ENCODE measurements around the gene CAPRIN1.
A peak's percentile ranks its signal among the peaks of the same experiment; 100 is the strongest.
"Not testable (repeated sequence)": the region's sequence is repeated elsewhere in the genome, so short reads cannot be mapped to it uniquely, and the experiment has no call there.

CAPRIN1 gene

DNA sequence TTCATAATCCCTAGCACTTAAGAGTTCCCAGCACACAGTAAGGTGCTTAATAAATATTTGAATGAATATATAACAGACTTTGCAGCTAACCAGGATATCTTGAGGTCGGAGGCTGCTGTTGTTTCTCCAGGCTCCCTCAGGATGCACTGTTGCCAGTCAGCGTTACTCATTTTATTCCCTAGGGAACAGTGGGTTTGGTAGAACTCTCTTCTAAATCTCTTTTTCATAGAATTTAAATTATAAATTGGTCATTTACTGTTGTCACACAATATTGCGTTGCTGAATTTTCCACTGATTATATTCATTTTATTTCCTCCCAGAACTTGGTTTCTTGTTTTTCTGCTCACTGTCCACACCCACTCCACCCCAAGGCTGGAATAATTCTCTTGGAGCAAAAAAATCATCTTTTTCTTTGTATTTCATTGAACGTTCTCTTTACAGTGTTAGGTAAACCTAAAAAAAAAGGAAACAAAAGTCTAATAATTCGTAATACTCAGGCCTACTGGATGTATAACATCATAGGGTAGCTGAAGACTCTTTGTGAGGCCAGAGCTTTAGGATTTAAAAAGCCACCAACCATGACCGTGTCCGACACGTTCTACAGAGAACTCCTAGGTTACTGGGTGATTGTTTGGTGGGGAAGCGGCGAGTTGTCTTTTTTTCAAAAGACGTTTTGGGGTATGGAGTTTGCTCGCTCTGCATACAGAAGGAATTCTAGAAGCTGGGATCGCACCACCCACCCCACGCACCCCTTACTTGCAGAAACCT, 766 bp upstream of the CAPRIN1 start:
- no peak for DNase-seq (ENCODE audit: low read depth)

DNA sequence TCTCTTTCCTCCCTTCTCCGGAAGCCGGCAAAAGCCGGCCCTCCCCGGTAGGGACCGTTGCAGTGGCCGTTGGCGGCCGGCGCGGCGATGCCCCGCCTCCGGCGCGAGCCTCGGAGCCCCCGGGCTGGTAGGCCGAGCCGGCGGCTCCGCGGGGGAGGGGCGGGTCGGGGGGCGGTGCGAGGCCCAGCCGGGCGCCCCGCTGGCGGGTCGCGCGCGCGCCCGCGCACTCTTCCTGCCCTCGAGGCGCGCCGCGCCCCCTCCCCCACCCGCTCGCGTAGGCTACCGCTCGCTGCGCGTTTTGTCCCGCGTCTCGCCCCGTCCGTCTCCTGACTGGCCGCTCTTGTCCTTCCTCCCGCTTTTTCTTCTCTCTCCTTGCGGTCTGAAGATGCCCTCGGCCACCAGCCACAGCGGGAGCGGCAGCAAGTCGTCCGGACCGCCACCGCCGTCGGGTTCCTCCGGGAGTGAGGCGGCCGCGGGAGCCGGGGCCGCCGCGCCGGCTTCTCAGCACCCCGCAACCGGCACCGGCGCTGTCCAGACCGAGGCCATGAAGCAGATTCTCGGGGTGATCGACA, 591 bp downstream of the CAPRIN1 start:
- peak; percentile 87 for DNase-seq (ENCODE audit: low read depth)

DNA sequence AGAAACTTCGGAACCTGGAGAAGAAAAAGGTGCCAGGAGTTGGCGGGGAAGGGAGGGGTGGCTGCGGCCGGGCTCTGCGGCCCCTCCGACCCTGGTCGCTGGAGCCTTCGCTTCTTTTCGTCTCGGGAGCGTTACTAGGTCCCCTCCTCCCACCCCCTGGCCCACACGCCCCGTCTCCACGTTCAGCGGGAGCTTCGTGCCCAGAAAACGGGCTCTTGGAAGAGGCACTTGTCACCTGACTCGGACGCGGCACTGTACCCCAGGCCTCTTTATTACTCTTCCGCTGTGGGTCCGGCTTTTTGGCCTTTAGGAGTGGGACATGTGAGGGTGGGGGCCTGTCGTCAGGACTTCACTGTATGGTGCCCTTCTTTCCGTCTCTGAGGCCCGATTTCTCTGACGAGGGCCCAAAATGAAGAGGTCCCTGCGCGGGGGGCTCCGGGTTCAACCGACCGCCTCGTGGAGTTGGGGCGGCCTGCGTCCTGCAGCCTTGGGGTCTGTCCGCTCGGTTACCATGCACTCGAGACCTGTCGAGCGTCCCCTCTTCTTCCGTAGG, 1.2 kb downstream of the CAPRIN1 start:
- peak; percentile 8 for DNase-seq (ENCODE audit: low read depth)

- peak; percentile 72 for DNase-seq (ENCODE audit: low read depth)
Measured at GRCh38 chr11:34053161-34053686, 1.7 kb downstream of the CAPRIN1 start.

- not testable (repeated sequence) for DNase-seq (ENCODE audit: low read depth)
Measured at GRCh38 chr11:34054351-34054750, 2.8 kb downstream of the CAPRIN1 start.

DNA sequence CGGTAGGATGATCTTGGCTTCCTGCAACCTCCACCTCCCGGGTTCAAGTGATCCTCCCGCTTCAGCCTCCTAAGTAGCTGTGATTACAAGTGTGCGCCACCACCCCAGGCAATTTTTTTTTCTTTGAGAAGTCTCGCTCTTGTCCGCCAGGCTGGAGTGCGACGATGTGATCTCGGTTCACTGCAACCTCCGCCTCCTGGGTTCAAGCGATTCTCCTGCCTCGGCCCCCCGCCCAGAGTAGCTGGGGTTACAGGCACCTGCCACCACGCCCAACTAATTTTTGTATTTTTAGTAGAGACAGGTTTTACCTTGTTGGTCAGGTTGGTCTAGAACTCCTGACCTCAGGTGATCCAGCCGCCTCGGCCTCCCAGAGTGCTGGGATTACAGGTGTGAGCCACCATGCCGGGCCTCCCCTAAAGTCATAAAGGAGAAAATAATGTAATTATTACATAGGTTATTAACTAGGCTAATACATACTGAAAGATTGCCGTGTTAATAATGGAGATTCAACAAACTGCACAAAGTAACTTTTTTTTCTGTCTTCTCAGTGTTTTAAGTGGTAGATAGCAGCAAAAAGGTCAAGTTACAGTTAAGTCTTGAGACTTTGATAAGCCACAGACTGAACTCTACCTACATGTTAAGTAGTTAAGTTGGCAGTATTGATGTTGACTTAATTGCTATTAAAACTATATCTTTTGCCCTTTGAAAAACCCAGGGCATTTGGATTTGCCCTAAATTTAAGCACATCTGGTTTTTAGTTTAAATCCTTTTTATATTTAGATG, 3.9 kb downstream of the CAPRIN1 start:
- DNase-seq (ENCODE audit: low read depth), result no peak

- no peak for DNase-seq (ENCODE audit: low read depth)
Measured at GRCh38 chr11:34056672-34057071, 5.1 kb downstream of the CAPRIN1 start.

GRCh38 chr11:34063061-34063795, 11.7 kb downstream of the CAPRIN1 start:
- no peak for DNase-seq (ENCODE audit: low read depth)

GRCh38 chr11:34064291-34064690, 12.8 kb downstream of the CAPRIN1 start:
- DNase-seq (ENCODE audit: low read depth), result no peak

DNA sequence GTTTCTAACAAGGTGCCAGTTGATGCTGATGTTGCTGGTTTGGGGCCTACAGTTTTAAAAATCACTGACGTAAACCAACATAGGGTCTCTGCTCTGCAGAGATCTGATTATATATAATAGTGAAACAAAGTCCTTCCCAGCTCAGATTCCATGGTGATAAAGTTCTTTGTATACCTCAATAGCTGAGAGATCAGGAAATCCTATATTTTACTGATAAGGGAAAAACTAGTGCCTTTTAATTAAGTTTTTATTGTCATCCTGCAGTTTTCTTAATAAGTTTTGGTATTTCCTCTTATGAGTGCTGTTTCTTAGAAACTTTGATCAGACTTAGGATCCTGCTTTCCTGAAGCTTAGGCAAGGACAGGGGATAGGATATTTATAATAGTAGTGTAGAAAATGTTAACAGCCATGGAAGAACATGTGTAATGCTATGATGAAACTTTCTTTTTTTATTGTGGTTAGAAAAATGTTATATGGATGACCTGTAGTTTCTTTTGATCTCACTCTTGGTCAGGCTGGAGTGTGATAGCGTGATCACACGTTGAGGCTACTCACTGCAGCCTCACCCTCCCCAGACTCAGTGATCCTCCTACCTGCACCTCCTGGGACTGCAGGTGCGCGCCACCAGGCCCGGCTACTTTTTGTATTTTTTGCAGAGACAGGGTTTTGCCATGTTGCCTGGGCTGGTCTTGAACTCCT, 14.1 kb downstream of the CAPRIN1 start:
- DNase-seq (ENCODE audit: low read depth), result no peak

GRCh38 chr11:34066766-34067165, 15.2 kb downstream of the CAPRIN1 start:
- not testable (repeated sequence) for DNase-seq (ENCODE audit: low read depth)

GRCh38 chr11:34067383-34068065, 16.0 kb downstream of the CAPRIN1 start:
- no peak for DNase-seq (ENCODE audit: low read depth)

DNA sequence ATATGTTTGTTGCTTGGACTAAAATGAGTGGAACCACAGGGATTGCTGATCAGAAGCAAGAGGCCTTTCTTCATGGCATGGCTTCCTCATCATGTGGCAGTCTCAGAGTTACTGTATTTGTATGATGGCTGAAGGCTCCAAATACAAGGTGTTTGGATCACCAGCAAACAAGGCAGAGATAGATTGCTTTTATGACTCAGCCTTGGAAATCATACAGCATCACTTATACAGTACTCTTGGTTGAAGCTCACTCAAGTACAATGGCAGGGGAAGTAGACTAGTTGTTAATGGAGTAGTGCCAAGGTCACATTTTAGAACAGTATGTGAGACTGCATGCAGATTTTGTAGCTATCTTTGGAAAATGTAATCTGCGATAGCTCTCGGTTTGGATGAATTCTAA, 16.6 kb downstream of the CAPRIN1 start:
- DNase-seq (ENCODE audit: low read depth), result no peak

DNA sequence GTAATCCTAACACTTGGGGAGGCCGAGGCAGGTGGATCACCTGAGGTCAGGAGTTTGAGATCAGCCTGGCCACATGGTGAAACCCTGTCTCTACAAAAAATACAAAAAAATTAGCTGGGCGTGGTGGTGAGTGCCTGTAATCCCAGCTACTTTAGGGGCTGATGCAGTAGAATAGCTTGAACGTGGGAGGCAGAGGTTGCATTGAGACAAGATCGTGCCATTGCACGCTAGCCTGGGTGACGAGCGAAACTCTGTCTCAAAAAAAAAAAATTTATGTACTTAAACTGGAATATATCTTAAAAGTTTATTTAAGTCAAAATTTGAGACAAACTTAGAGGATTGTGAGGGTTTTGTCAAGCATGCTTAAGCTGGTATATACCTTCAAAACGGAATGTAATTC, 19.8 kb downstream of the CAPRIN1 start:
- not testable (repeated sequence) for DNase-seq (ENCODE audit: low read depth)

DNA sequence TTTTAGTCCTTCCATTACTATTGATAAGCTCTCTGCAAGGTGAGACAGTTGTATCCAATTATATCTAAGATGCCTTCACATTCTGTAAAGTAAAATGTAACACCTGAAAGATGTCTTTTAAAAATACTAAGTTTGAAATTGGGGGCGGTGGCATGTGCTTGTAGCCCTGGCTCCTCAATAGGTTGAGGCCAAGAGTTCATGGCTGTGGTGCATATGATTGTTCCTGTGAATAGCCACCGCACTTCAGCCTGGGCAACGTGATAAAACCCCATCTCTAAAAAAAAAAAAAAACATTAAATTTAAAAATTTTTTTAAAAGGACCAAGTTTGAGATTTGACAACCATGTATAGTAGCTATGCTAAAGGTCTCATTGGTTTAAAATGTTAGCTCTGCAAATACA, 20.5 kb downstream of the CAPRIN1 start:
- DNase-seq (ENCODE audit: low read depth), result no peak

- DNase-seq (ENCODE audit: low read depth), result no peak
Measured at GRCh38 chr11:34072832-34073231, 21.3 kb downstream of the CAPRIN1 start.

DNA sequence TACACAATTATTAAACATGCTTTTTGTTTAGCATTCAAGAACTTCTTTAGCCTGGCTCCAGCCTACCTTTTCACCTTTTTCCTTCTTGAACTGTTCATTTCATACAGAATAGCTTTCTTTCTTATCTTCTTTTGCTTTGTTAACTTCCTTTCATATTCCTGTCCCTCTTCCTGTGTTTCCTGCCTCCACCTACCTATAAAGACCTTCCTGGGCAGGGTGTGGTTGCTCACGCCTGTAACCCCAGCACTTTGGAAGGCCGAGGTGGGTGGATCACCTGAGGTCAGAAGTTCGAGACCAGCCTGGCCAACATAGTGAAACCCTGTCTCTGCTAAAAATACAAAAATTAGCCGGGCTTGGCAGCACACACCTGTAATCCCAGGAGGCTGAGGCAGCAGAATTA, 22.9 kb downstream of the CAPRIN1 start:
- DNase-seq (ENCODE audit: low read depth), result no peak

DNA sequence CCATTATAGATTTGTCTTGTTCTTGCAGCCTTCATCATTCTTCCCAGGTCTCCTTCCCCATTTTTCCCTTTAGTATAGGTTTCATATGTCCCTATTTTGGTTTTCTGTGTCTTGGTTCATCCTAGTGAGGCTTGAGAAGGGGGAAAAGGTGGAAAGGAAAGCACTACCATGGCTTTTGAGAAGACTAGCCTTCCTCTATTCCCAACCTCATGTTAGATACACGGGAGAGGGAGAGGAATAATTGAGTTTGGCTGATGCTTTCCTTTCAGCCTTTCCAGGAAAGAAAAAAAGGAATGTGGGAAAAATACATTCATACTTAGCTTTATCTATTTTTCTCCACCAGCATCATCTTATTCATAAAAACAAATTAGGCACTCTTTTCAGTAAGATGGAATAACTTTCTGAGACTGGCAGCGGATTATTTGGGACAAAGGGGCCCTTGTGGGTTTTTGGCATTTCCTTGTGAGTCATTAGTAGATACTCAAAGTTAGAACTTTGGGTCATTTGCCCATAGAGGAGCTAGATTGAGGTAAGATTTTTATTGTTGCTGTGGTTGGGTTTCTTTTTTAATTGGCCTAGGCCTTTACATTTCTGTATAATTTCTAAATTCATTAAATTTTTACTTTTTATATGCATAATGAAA, 23.8 kb downstream of the CAPRIN1 start:
- DNase-seq (ENCODE audit: low read depth), result no peak

GRCh38 chr11:34080609-34081008, 29.1 kb downstream of the CAPRIN1 start:
- no peak for DNase-seq (ENCODE audit: low read depth)

GRCh38 chr11:34084637-34085036, 33.1 kb downstream of the CAPRIN1 start:
- DNase-seq (ENCODE audit: low read depth), result no peak
